ENCODE data around the gene FCRLB.

The FCRLB gene

GRCh38 chr1:161766102-161766981 lies 45.0 kb downstream of the FCRLB start, which contains the start of gene ATF6 (continued):
- TF ChIP-seq PRDM6 (tag by site-specific recombination; IDR thresholded peaks at IDR 0.05) (peak; percentile 95), IKZF3 (tag by site-specific recombination; IDR thresholded peaks at IDR 0.05) (peak; percentile 96), ZNF391 (tag by site-specific recombination; IDR thresholded peaks at IDR 0.05; ENCODE audit: borderline replicate concordance, low read depth) (no peak), ZBTB26 (tag by site-specific recombination; optimal IDR thresholded peaks at IDR 0.05) (peak; percentile 15), ZBTB44 (tag by site-specific recombination; IDR thresholded peaks at IDR 0.05) (peak; percentile 55; the same call in 1 of the 2 replicates), ZNF175 (tag by site-specific recombination; IDR thresholded peaks at IDR 0.05) (no peak), ZNF701 (tag by site-specific recombination; IDR thresholded peaks at IDR 0.05) (no peak), ZNF121 (tag by site-specific recombination; IDR thresholded peaks at IDR 0.05) (no peak), ZNF560 (tag by site-specific recombination; IDR thresholded peaks at IDR 0.05; ENCODE audit: borderline replicate concordance) (no peak), ZNF37A (tag by site-specific recombination; IDR thresholded peaks at IDR 0.05) (no peak), BCL11B (tag by site-specific recombination; IDR thresholded peaks at IDR 0.05; ENCODE audit: low read depth) (no peak), ZNF677 (tag by site-specific recombination; IDR thresholded peaks at IDR 0.05) (no peak), ZNF514 (tag by site-specific recombination; IDR thresholded peaks at IDR 0.05) (no peak), ZNF670 (tag by site-specific recombination; IDR thresholded peaks at IDR 0.05; ENCODE audit: low read depth) (no peak), ZNF530 (tag by site-specific recombination; IDR thresholded peaks at IDR 0.05; ENCODE audit: low read depth) (no peak), MZF1 (tag by site-specific recombination; IDR thresholded peaks at IDR 0.05; ENCODE audit: borderline replicate concordance) (0 out of 2 replicates have a peak, but pooled peaks have one; percentile 8), ZNF830 (tag by site-specific recombination; IDR thresholded peaks at IDR 0.05; ENCODE audit: low read depth) (no peak), KLF16 (tag by site-specific recombination; IDR thresholded peaks at IDR 0.05) (no peak), ZNF555 (tag by site-specific recombination; conservative IDR thresholded peaks at IDR 0.05) (no peak), ZBTB7A (tag by site-specific recombination; IDR thresholded peaks at IDR 0.05; ENCODE audit: low read depth) (0 out of 2 replicates have a peak, but pooled peaks have one; percentile 25), PBX3 (CRISPR knock-in tag; IDR thresholded peaks at IDR 0.05) (no peak), ZNF433 (tag by site-specific recombination; IDR thresholded peaks at IDR 0.05; ENCODE audit: low read depth) (no peak), HOXA7 (CRISPR knock-in tag; IDR thresholded peaks at IDR 0.05; ENCODE audit: borderline replicate concordance) (no peak), BCL11A (tag by site-specific recombination; IDR thresholded peaks at IDR 0.05; ENCODE audit: low read depth) (no peak), ZNF132 (tag by site-specific recombination; IDR thresholded peaks at IDR 0.05; ENCODE audit: borderline replicate concordance) (no peak), ZNF571 (tag by site-specific recombination; IDR thresholded peaks at IDR 0.05) (no peak), ZNF18 (tag by site-specific recombination; IDR thresholded peaks at IDR 0.05) (0 out of 2 replicates have a peak, but pooled peaks have one; percentile 25), ZBTB48 (tag by site-specific recombination; IDR thresholded peaks at IDR 0.05) (peak; percentile 89; the same call in 1 of the 2 replicates), ZNF223 (tag by site-specific recombination; IDR thresholded peaks at IDR 0.05) (peak; percentile 98), ZNF664 (tag by site-specific recombination; IDR thresholded peaks at IDR 0.05) (0 out of 2 replicates have a peak, but pooled peaks have one; percentile 6)
- TF ChIP-seq, protein P1, sequence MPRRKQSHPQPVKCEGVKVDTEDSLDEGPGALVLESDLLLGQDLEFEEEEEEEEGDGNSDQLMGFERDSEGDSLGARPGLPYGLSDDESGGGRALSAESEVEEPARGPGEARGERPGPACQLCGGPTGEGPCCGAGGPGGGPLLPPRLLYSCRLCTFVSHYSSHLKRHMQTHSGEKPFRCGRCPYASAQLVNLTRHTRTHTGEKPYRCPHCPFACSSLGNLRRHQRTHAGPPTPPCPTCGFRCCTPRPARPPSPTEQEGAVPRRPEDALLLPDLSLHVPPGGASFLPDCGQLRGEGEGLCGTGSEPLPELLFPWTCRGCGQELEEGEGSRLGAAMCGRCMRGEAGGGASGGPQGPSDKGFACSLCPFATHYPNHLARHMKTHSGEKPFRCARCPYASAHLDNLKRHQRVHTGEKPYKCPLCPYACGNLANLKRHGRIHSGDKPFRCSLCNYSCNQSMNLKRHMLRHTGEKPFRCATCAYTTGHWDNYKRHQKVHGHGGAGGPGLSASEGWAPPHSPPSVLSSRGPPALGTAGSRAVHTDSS (tag by site-specific recombination; IDR thresholded peaks at IDR 0.05), result no peak

Measured in HEK293 (cell line).